GM23338 (cell line): Measurements from ENCODE around the gene TMEM87B. TPM values are rescaled to one million over a fixed set of nuclear protein-coding genes. Genes with fewer than 3 reads are reported as not detected.

Experiments used
- ATAC-seq: fragments of 200-7000 bp; cut with Tn5 transposase; 3 replicates; pipeline ENCODE4 v1.9.1; 2020
- DNase-seq: peaks from one replicate; pipeline ENCODE4 v3.0.0-alpha.2; 2015; ENCODE audit warnings: low spot score
- H2AFZ ChIP-seq: fragments of 200-600 bp; sonication (generic); 2 replicates; pipeline ENCODE4 v1.8.0; 2016; ENCODE audit warnings: antibody characterized with exemption, mild to moderate bottlenecking, moderate library complexity
- H3F3A ChIP-seq: fragments of 200-600 bp; sonication (generic); replicated peaks from 2 replicates; pipeline ENCODE4 v1.8.0; 2017; ENCODE audit warnings: antibody characterized with exemption, mixed run types, low read depth
- H3K27ac ChIP-seq: fragments of 200-600 bp; sonication (generic); 2 replicates; pipeline ENCODE4 v1.6.1; 2016; ENCODE audit warnings: low read depth
- H3K27me3 ChIP-seq: fragments of 200-600 bp; sonication (generic); 2 replicates; pipeline ENCODE4 v1.8.0; 2016; ENCODE audit warnings: mild to moderate bottlenecking, mixed run types, moderate library complexity; ENCODE audit not compliant: insufficient read depth
- H3K36me3 ChIP-seq: fragments of 200-600 bp; sonication (generic); 2 replicates; pipeline ENCODE4 v1.8.0; 2016; ENCODE audit warnings: mild to moderate bottlenecking; ENCODE audit not compliant: insufficient read depth
- H3K4me1 ChIP-seq: fragments of 200-600 bp; sonication (generic); 2 replicates; pipeline ENCODE4 v1.8.0; 2016; ENCODE audit warnings: mild to moderate bottlenecking, moderate library complexity; ENCODE audit not compliant: insufficient read depth
- H3K4me2 ChIP-seq: fragments of 200-600 bp; sonication (generic); 2 replicates; pipeline ENCODE4 v1.7.1; 2017; ENCODE audit warnings: mixed run types
- H3K4me3 ChIP-seq: fragments of 200-600 bp; sonication (generic); 2 replicates; pipeline ENCODE4 v1.6.1; 2016; ENCODE audit warnings: mixed run types
- H3K79me2 ChIP-seq: fragments of 200-600 bp; sonication (generic); replicated peaks from 2 replicates; pipeline ENCODE4 v1.8.0; 2017; ENCODE audit warnings: mild to moderate bottlenecking; ENCODE audit not compliant: insufficient read depth
- H3K9me2 ChIP-seq: fragments of 200-600 bp; sonication (generic); 2 replicates; pipeline ENCODE4 v1.8.0; 2017; ENCODE audit not compliant: insufficient read depth
- H4K20me1 ChIP-seq: fragments of 200-600 bp; sonication (generic); replicated peaks from 2 replicates; pipeline ENCODE4 v1.8.0; 2017; ENCODE audit warnings: mild to moderate bottlenecking; ENCODE audit not compliant: insufficient read depth
- H3K27ac Mint-ChIP-seq: 2 replicates; pipeline ENCODE4 v1.8.0; 2020; ENCODE audit warnings: inconsistent platforms, mild to moderate bottlenecking, moderate library complexity, mixed read lengths
- H3K27me3 Mint-ChIP-seq: 3 replicates; pipeline ENCODE4 v1.8.0; 2022; ENCODE audit warnings: low read depth, mild to moderate bottlenecking, moderate library complexity, mixed read lengths, inconsistent platforms; ENCODE audit not compliant: insufficient read depth, poor library complexity
- H3K36me3 Mint-ChIP-seq: 3 replicates; pipeline ENCODE4 v1.8.0; 2021; ENCODE audit warnings: low read depth, mild to moderate bottlenecking, inconsistent platforms, moderate library complexity, mixed read lengths
- H3K4me1 Mint-ChIP-seq: 3 replicates; pipeline ENCODE4 v1.8.0; 2020; ENCODE audit warnings: mild to moderate bottlenecking, inconsistent platforms, mixed read lengths
- H3K4me3 Mint-ChIP-seq: 3 replicates; pipeline ENCODE4 v1.8.0; 2021; ENCODE audit warnings: moderate library complexity, mild to moderate bottlenecking, inconsistent platforms, mixed read lengths
- H3K9me3 Mint-ChIP-seq: 3 replicates; pipeline ENCODE4 v1.8.0; 2020; ENCODE audit warnings: moderate library complexity, mild to moderate bottlenecking, inconsistent platforms, mixed read lengths
- CREB1 ChIP-seq: fragments of 250-450 bp; sonication (Bioruptor Pico); IDR thresholded peaks from 2 replicates; pipeline ENCODE4 v1.5.0; 2020; ENCODE audit warnings: low read depth, mild to moderate bottlenecking, moderate library complexity
- CTCF ChIP-seq, 2 experiments: fragments of 200-600 bp in 1 of 2; sonication (generic) in 1 of 2; conservative IDR thresholded peaks; 2 replicates each; pipeline versions ENCODE4 v1.5.1 to v1.6.1; 2016 to 2017; ENCODE audit warnings: antibody characterized with exemption in 2 of 2, low read depth in 2 of 2, mild to moderate bottlenecking in 2 of 2, moderate library complexity in 1 of 2
- EZH2 ChIP-seq: fragments of 200-600 bp; sonication (generic); IDR thresholded peaks from one replicate; pipeline ENCODE4 v1.8.0; 2017; ENCODE audit warnings: antibody characterized with exemption, mild to moderate bottlenecking, low read depth; ENCODE audit not compliant: unreplicated experiment
- EZH2phosphoT487 ChIP-seq: fragments of 200-600 bp; sonication (generic); IDR thresholded peaks from one replicate; pipeline ENCODE4 v1.8.1; 2018; ENCODE audit warnings: antibody characterized with exemption; ENCODE audit not compliant: unreplicated experiment
- JUNB ChIP-seq: IDR thresholded peaks from one replicate; pipeline ENCODE4 v1.6.1; 2016; ENCODE audit warnings: antibody characterized with exemption; ENCODE audit not compliant: unreplicated experiment
- NANOG ChIP-seq: IDR thresholded peaks from 2 replicates; pipeline ENCODE4 v1.6.1; 2016; ENCODE audit warnings: antibody characterized with exemption, borderline replicate concordance
- POLR2AphosphoS5 ChIP-seq: IDR thresholded peaks from 2 replicates; pipeline ENCODE4 v1.6.1; 2016; ENCODE audit warnings: antibody characterized with exemption, low read depth
- REST ChIP-seq: IDR thresholded peaks from one replicate; pipeline ENCODE4 v1.6.1; 2018; ENCODE audit warnings: antibody characterized with exemption; ENCODE audit not compliant: unreplicated experiment
- ZNF114 ChIP-seq: fragments of 250-450 bp; sonication (Bioruptor Pico); IDR thresholded peaks from 2 replicates; pipeline ENCODE4 v1.5.0; 2020; ENCODE audit warnings: mild to moderate bottlenecking, moderate library complexity
- ZNF331 ChIP-seq: fragments of 250-450 bp; sonication (Bioruptor Pico); IDR thresholded peaks from 2 replicates; pipeline ENCODE4 v1.5.0; 2020; ENCODE audit warnings: low read depth, mild to moderate bottlenecking, moderate library complexity
- ZNF462 ChIP-seq: fragments of 250-450 bp; sonication (Bioruptor Pico); IDR thresholded peaks from 2 replicates; pipeline ENCODE4 v1.5.0; 2020; ENCODE audit warnings: mild to moderate bottlenecking, moderate library complexity
- polyA plus RNA-seq: library from polyadenylated mRNA; unstranded; fragments of >200 nt; fragmentation: Nextera tagmentation; extraction: Ambion mirVana; gene quantifications from 2 replicates; pipeline ENCODE4 v1.2.1, GENCODE V29; 2016
- total RNA-seq: library from RNA; depleted of rRNA; stranded (reverse); fragments of >200 nt; shearing (Covaris generic); gene quantifications from 2 replicates; pipeline ENCODE4 v1.2.3, GENCODE V29; 2014

Gene TMEM87B
- total and polyA plus RNA-seq, 2 experiments from 2014 or later, result 7.0 to 15.4 TPM

GRCh38 chr2:112008910-112009485, 46.1 kb upstream of the TMEM87B start:
- no peaks in the 10 kb centered on the region for H3K9me2 ChIP-seq
- ATAC-seq, result no peak

GRCh38 chr2:112010751-112011150, 44.3 kb upstream of the TMEM87B start:
- Histone ChIP-seq H3K4me3 (no peak overlapping the region), H3K36me3 (no peaks in the 10 kb centered on the region), H3K27ac (no peak overlapping the region), H4K20me1 (no peaks in the 10 kb centered on the region; the same call in 1 of the 2 replicates), H3F3A (no peaks in the 10 kb centered on the region), H3K4me2 (no peak overlapping the region), H3K9me2 (no peaks in the 10 kb centered on the region), H2AFZ (no peak overlapping the region), H3K79me2 (no peaks in the 10 kb centered on the region), H3K27me3 (no peaks in the 10 kb centered on the region), H3K4me1 (no peaks in the 10 kb centered on the region)
- Mint-ChIP-seq H3K27ac (no peak overlapping the region), H3K4me1 (no peaks in the 10 kb centered on the region), H3K27me3 (peaks cover 3% of the 10 kb centered on the region), H3K9me3 (no peaks in the 10 kb centered on the region), H3K36me3 (no peaks in the 10 kb centered on the region; the same call in 2 of the 3 replicates), H3K4me3 (no peak overlapping the region)
- no peak for ATAC-seq
- no peak for DNase-seq
- TF ChIP-seq ZNF462 (no peak), REST (no peak), ZNF331 (CRISPR knock-in tag) (no peak), CTCF (conservative IDR thresholded peaks at IDR 0.05; ENCODE audit: low read depth in 2 of 2) (no peak), EZH2 (no peak), CREB1 (CRISPR knock-in tag) (no peak), POLR2AphosphoS5 (no peak), EZH2phosphoT487 (no peak), NANOG (no peak), JUNB (no peak)

More at GRCh38 chr2:112008910-112009485, 46.1 kb upstream of the TMEM87B start:
- H3K36me3 Mint-ChIP-seq, result no peaks in the 10 kb centered on the region; the same call in 2 of the 3 replicates
- TF ChIP-seq CREB1 (CRISPR knock-in tag), result no peak
- no peak for TF ChIP-seq ZNF114
- Histone ChIP-seq H3K79me2 (no peaks in the 10 kb centered on the region), H2AFZ (no peak overlapping the region), H4K20me1 (no peaks in the 10 kb centered on the region; the same call in 1 of the 2 replicates), H3K27me3 (no peaks in the 10 kb centered on the region), H3K4me3 (no peak overlapping the region), H3F3A (no peaks in the 10 kb centered on the region), H3K27ac (no peak overlapping the region), H3K36me3 (no peaks in the 10 kb centered on the region), H3K4me1 (no peaks in the 10 kb centered on the region), H3K4me2 (no peak overlapping the region)
- no peak overlapping the region for H3K4me3 Mint-ChIP-seq
- H3K27ac Mint-ChIP-seq, result no peak overlapping the region
- peaks cover 4% of the 10 kb centered on the region for H3K27me3 Mint-ChIP-seq
- DNase-seq, result no peak
- no peaks in the 10 kb centered on the region for H3K9me3 Mint-ChIP-seq
- no peaks in the 10 kb centered on the region for H3K4me1 Mint-ChIP-seq
